Right kidney (tissue), 9 donors: Measurements from ENCODE around the gene HS3ST1.

ENCODE experiments used
- DNase-seq: peaks from one replicate; pipeline ENCODE4 v3.0.0-alpha.2; 2016
- long read RNA-seq, 8 donors: transcript quantifications; one replicate each; lab custom pipeline, GENCODE V29; 2026

The HS3ST1 gene
- long read RNA-seq, donor 1, full-length matches to known transcripts = 2 of 2 reads
- long read RNA-seq, donor 1, partial matches to known transcripts = 0 of 2 reads
- long read RNA-seq, donor 1, other reads (novel, unspliced or antisense) = 0 of 2 reads
- long read RNA-seq, donor 2 = 0 reads
- long read RNA-seq, donor 3, full-length matches to known transcripts = 1 of 1 reads
- long read RNA-seq, donor 3, partial matches to known transcripts = 0 of 1 reads
- long read RNA-seq, donor 3, other reads (novel, unspliced or antisense) = 0 of 1 reads
- long read RNA-seq, donor 4, full-length matches to known transcripts = 2 of 2 reads
- long read RNA-seq, donor 4, partial matches to known transcripts = 0 of 2 reads
- long read RNA-seq, donor 4, other reads (novel, unspliced or antisense) = 0 of 2 reads
- long read RNA-seq, donor 5 = 0 reads
- long read RNA-seq, donor 6, full-length matches to known transcripts = 3 of 3 reads
- long read RNA-seq, donor 6, partial matches to known transcripts = 0 of 3 reads
- long read RNA-seq, donor 6, other reads (novel, unspliced or antisense) = 0 of 3 reads
- long read RNA-seq, donor 7, full-length matches to known transcripts = 1 of 1 reads
- long read RNA-seq, donor 7, partial matches to known transcripts = 0 of 1 reads
- long read RNA-seq, donor 7, other reads (novel, unspliced or antisense) = 0 of 1 reads
- long read RNA-seq, donor 8, full-length matches to known transcripts = 1 of 1 reads
- long read RNA-seq, donor 8, partial matches to known transcripts = 0 of 1 reads
- long read RNA-seq, donor 8, other reads (novel, unspliced or antisense) = 0 of 1 reads

GRCh38 chr4:11428231-11428898 lies at the start of gene HS3ST1:
HS3ST1 (minus strand) TSS chr4:11428894; CDS start chr4:11400005, 28,889 bp downstream.
- no peak for DNase-seq

DNA sequence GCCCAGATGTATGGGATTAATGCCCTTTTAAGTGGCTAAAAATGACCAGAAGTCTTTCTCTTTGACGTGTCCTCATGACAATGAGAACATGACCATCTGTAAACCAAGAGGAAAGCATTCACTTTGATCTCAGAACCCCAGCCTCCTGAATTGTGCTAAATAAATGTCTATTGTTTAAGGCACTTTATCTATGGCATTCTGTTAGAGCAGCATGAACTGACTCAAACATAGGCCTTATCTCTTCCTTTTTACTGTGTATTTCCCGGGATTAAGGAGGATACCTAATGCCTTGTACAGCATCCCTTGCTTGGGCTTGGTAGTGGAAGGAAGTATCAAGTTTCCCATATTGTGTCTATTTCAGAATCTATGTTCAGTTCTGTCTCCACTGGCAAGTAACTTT lies 47.2 kb upstream of the HS3ST1 start:
- no peak for DNase-seq

GRCh38 chr4:11474146-11474545 lies 45.5 kb upstream of the HS3ST1 start:
- no peak for DNase-seq

DNA sequence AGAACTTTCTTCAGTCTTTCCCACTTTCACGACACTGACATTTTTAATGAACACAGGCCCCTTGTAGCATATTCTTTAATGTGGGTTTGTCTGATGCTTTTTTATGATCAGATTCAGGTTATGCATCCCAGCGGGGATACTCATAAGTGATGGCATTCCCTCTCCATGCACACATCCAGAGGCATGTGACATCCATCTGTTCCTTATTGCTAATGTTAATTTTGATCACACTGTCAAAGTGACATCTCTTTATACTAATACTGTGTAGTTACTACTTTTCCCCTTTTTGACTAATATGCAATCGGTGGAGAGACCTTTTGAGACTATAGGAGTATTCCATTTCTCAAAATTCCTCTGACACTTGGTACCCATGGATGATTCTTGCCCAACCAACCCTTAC lies 43.8 kb upstream of the HS3ST1 start:
- DNase-seq = no peak

- no peak for DNase-seq
These were observed 42.9 kb upstream of the HS3ST1 start for GRCh38 chr4:11471618-11472017.

DNA sequence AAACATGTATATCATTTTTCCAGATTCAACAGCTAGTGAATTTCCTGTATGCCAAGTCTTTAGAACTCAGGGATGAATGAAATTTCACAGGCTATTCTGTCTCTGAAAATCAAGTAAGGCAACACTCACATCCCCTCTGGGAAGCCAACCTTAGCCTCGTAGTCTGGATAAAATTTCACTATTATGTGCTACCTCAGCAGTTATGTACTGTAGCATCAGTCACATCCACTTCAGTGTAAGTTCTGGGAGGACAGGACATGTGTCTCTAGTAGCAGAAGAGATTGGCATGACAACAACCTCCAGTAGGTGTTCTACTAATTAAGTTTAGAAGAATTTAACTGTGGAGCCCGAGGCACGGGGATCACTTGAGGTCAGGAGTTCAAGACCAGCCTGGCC lies 42.4 kb upstream of the HS3ST1 start:
- no peak for DNase-seq

- no peak for DNase-seq
These were observed 41.8 kb upstream of the HS3ST1 start for GRCh38 chr4:11470438-11471045.

- no peak for DNase-seq
These were observed 41.1 kb upstream of the HS3ST1 start for GRCh38 chr4:11469650-11470437.

DNA sequence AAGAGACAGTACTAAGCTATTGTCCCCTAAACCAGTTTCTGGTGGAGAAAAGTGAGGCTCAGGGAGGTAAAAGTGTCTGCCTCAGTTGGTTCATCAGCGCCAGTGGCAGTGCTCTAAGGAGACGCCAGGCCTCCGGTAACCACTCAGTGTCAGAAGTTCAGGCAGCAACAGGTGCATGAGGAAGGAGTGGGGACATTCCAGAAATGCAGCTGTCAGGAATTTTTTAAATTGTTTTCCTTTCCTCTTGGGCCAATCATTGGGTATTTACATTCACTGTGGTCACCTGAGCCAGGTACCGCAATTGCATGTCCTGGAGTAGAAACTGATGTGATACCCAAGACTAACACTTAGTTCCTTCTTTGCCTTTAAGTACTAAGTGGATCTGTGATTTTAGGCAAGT lies 40.2 kb upstream of the HS3ST1 start:
- DNase-seq = no peak

DNA sequence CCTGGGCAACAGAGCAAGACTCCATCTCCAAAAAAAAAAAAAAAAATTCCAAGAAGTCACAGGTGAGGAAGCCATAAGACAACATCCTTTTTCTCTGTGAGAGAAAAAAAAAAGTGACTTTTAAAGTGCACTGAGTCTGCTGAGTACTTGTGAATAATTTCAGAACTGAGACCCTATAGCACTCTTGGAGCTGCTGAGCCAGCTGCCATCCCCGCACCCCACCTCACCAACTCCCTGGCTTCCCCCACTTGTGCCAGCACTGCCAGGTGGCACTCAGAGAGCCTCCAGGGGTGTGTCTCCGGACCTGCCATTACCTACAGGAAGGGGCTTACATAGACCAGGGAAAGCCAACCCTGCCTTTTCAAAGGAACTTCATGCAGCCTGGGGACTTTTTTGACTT lies 39.2 kb upstream of the HS3ST1 start:
- DNase-seq = no peak

- DNase-seq = no peak
These were observed 35.0 kb upstream of the HS3ST1 start for GRCh38 chr4:11463707-11464106.

DNA sequence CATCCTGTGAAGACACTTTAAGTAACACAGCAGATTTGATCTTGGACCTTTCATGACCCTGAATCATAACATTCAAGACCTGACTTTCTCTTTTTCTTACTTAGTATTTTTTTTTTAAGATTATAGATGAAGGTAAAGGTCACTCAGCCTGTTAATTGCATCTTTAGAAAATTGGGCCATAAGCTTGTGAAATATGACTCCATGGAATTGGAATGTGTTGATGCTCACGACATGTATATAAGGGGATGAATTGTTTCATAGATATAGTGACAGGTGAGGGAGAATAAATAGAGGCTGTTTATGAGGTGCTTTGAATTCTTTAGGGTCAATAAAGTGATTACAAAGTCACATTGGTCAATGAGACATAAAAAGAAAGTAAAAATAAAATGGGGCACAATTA lies 27.7 kb upstream of the HS3ST1 start:
- DNase-seq = no peak

DNA sequence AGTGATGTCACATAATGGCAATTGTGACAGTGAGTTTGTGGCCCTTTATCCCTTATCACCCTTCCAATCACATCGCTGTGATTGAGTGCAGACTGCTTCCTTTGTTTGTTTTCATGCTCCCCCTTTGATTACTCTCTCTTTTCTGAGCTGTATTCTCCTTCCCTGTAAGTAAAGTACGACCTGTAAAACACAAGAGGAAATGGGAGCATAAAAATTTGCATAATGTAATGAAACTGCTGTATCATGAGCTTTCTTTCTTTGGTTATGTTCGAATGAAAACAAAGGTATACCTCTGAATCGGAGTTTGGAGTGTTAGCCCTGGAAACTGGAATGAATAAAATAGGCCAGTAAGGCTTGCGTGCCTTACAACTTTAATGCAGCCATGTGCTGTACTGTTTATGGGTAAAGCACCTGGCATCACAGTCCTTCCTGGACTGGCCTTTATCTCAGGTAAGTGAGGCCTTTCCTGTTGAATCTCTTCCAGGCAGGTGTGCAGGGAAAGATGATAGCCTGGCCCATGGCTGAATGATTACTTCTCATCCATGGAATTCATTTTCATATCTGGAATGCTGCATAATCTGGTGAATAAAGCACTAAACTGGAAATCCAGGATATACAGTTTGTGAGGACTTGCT lies 26.6 kb upstream of the HS3ST1 start:
- DNase-seq = no peak

DNA sequence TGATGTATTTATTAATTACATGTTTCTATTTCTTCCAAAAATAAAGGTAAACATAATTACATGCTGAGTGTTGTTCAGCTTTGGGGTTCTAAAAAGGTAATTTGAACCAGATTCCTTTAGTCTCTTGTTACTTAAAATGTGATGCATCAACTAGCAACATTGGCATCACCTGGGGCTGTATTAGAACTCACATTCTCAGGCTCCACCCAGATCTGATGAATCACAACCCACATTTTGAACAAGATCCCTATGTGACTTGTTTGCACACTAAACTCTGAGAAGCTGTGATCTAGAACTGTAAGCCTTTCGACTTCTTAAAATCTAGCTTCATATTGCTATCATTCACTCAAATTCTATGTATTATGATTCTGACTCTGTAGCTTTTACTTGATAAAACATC lies 23.0 kb upstream of the HS3ST1 start:
- DNase-seq = no peak

GRCh38 chr4:11446155-11446811 lies 17.6 kb upstream of the HS3ST1 start:
- no peak for DNase-seq

- no peak for DNase-seq
These were observed 12.5 kb upstream of the HS3ST1 start for GRCh38 chr4:11441194-11441556.

GRCh38 chr4:11440481-11441193 lies 11.9 kb upstream of the HS3ST1 start:
- no peak for DNase-seq

GRCh38 chr4:11439836-11440235 lies 11.1 kb upstream of the HS3ST1 start:
- no peak for DNase-seq

DNA sequence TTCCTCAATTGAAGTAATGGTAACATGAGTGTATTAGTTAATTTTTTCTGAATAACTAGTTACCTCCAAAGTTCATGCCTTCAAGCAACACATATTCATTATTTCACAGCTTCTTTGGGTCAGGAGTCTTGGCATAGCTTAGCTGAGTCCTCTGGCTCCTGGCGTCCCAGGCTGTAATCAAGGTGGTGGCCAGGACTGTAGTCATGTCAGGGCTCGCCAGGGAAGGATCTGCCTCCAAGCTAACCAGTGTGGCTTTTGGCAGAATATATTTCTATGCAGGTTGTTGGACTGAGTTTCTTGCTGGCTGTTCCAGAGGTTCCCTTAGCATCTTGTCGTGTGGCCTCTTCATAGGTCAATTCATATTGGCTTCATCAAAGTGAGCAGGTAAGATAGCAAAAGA lies 10.0 kb upstream of the HS3ST1 start:
- DNase-seq = no peak

GRCh38 chr4:11436673-11437072 lies 8.0 kb upstream of the HS3ST1 start:
- no peak for DNase-seq
